GM21526 (cell line): ENCODE results near the gene PLCB2.

ENCODE experiments used
- ATAC-seq: cut with Tn5 transposase; IDR thresholded peaks from one replicate; pipeline ENCODE4 v1.9.1; 2021; ENCODE audit warnings: moderate library complexity; ENCODE audit not compliant: unreplicated experiment, low FRiP score

PLCB2 gene

DNA sequence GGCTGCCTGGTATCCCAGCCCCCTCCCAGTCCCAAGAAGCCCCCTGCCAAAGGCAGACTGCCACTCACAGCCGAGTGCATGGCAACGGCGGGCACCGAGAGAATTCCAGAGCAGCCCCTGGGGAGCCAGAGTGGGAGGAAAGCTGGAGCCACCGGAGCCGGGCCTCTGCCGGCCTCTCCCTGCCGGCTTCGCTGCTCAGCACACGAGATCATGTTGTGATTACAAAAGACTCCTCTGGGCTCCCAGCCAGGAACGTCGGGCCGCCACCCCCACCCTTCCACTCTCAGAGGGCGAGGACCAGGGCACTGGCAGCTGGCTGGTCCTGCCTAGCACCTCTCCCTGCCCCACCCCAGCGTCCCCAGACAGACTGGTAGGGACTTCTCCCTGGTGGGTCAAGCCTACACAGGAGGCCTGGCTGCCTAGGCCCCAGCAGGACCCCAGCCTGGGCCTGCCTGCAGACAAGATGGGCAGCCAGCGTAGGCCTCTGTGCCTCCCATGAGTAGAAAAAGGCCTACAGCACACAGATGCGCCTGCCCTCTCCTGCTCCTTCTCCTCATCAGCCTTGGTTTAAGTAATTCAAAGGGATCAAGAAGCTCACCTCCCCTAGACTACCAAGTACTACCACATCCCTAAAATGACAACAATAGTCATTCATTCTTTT, 33.1 kb upstream of the PLCB2 start, which contains the start of gene CCDC9B:
Gene CCDC9B (minus strand): TSS at position 200 of the 661 bp plus-strand sequence. CDS start 120 bp downstream, at position 80.
- ATAC-seq: no peak

DNA sequence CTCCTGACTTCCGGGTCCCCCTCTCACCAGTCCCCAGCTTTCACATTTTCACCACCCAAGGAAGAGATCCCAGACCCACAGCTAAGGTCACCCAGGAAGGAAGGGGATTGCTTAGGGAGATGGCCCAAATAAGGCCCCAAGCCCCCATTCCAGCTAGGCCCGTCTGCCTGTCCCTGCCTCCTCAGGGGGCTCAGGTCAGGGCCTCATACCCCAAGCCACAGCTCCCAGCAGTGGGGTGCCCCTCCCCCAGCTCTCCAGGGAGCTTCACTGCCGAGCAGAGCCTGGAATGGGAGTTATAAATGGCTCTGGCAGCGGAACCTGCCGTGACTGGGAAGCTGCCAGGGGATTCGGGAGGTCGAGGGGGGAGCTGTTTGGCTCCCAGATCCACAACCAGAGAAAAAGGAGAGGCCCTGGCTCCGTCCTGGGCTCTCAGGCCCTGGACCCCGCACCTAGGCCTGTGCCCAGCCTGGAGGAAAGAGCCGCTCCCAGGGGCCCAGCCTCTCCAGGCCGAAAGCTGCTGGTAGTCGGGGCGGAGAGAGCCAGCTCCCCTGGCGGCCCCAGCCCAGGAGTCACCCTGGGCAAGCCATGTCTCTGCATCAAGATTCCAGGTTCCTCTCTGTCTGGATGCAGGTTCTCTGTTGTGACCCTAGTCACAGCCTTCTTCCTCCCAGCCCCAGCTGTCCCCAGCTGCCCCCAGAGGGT, 32.5 kb upstream of the PLCB2 start:
- no peak for ATAC-seq

DNA sequence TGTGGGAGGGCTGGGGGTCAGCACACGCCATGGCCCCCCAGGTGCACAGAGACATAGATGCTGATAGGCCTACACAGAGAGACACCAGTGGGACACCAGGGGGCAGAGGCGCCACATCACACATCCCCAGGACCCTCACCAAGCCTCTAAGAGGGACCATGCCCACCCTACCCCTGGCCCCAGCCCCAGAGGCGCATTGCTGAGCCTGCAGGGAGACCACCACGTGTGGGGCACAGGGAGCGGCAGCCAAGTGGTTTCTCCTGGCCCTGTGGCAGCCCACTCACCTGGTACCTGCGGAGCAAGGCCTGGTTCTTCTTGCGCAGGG, 31.8 kb upstream of the PLCB2 start:
- no peak for ATAC-seq

DNA sequence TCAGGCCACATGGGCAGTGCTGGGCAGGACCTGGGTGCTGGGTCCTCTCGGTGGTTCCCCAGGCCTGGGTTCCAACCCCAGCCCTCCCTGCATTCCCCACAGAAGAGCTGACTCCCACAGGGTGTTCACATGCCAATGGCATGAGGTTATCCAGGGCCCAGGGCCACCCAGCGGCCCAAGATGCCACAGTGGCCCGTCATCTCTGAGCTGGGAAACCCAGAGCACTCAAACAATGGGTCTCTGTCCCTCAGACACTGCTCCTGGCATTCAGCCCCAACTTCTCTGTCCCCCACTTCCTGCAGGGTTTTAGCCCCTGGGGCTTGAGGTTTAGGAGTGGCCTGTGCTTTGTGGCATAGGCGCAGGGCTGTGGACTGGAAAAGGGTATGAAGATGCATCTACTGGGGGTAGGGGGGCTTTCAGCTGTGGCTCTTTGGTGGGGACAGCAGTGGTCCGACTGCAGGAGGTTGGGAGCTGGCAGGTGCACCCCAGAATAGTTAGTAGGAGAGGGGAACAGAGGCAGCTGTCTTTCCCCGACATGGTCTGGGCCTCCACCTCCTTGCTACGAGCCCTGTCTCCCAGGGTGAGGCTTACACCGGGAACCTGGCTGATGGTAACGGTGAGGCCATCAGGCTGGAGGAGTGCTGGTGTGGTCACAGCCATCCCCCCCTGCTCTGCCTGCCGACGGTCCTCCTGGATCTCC, 31.3 kb upstream of the PLCB2 start:
- no peak for ATAC-seq

DNA sequence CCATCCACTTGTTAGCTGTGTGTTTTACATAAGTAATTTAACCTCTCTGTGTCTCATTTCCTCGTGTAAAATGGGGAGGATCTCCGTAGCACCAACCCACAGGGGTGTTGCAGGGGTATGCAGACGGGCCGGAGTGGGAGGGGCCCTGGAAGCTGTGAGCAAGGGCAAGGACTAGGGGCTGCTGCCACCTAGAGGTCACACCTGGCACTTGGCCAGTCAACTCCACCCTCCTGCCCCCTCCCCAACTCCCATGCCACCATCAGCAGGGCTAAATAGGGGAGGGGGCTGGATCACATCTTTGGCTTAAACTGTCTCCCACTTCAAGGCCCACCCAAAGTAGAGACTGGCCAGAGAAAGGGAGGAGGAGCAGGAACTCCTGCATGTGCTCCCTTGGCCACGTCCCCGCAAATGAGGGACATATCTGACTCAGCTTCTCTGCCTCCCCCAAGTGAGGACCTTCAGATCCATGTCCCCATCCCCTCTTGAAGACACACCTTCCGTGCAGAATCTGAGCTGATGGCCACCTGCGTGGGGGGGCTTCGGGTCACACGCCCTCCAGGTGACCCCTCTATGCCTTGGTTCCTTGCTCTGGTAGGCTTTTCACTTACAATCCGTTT, 30.4 kb upstream of the PLCB2 start:
- ATAC-seq: no peak

DNA sequence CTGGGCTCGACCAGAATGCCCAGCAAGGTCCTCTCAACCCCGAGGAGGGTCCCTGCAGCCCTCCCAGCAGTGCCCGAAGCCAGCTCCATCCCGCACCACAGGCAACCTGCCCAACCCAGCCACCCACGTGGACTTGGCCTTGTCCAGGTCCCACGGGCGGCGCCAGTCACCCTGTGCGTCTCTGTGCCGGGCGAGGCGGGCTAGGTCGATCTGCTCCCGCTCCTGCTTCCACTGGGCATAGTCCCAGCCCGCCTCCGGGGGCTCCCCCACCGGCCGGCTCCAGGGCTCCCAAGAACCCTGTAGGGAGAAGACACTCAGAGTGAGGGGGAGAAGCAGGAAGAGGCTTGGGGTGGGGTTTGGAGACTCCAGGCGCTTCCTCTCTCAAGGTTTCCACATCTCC, 29.9 kb upstream of the PLCB2 start:
- ATAC-seq: no peak

DNA sequence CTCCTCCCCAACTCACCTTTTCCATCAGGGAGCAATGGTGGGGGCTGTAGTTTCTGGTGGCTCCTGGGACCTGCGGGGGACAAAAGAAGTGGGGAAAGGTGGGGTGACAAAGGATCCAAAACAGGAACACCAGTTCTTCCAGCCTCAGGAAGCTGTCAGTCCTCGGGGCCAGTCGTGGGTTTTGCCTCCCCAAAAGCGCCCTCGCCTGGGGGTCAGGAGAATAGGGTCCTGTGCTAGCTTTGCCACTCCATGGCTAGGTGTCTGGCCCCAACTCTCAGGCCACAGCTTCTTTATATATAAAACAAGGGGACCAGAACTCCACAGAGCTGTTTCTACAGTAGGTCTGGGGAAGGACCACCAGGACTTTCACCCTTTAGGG, 29.0 kb upstream of the PLCB2 start:
- no peak for ATAC-seq

DNA sequence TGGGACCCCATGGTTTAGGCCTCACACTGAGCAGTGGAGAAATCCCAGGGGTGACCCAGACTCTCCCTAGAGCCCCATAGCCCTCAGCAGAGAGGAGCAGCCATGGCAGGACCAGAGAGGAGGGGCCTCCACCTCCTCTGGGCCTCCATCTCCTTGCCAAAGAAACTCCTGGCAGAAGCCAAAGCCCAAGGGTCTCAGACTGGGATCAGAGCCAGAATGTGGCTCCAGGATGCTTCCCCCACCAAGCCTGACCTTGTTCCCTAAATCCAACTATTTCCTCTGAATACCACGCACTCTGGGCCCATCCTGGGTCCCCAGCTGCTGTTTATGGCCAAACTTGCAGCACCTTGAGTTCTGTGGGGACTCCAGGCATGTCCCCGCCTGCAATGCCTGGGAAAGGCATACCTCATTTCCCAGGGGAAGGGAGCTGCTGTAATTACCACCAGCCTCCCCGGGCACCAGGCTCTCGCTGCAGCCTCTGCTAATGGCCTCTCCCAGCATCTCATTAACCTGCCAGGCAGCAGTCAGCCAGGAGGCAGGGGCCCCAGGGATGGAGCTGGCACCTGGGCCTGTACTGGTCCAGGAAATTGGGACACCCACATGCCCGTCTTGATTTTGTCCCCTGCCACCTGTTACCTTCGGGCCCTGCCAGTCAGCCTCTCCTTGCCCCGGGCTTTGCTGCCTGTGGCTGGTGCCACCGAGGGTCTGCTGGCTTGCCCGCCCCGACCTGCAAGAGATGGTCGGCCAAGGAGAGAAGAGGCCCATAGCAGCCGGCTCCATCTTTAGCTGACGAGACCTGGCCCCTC, 28.4 kb upstream of the PLCB2 start:
- no peak for ATAC-seq

DNA sequence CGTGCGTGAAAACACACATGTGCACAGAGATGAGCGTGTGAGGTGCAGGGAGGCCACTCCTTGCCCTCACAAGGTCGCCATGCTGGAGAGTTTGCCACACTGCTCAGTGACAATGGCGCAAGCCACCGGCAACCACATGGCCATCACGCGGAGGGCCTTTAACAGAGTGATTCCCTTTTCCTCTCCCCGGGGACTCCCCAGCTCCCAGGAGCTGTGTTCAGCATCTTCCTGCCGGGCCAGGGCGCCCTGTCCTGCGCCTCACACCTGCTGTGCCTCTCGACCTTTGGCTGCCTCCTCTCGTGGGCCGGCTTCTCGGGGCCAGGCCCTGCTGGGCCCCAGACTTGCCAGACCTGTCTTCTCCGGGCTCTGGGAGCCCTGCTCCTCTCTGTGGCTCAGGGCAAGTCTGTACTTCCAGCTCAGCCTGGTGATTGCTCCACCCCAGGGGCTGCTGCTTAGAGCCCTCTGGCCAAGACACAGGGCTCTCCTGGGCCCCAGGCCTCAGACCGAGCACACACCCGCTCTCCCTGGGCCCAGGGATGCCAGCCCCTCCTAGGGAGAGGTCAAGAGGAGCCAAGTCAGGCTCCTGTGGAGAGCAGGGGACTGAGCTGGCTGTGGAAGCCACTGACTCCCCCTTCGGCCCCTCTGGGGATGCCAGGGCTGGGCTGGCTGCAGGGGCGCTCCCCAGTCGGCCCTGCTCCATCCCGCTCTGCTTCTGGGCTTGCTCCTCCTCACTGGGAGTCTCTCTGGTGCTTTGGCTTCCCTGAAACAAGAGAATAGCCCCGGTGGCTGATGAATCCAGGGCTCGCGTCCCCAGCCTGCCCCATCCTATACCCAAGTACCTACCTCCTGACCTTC, 27.4 kb upstream of the PLCB2 start:
- no peak for ATAC-seq

DNA sequence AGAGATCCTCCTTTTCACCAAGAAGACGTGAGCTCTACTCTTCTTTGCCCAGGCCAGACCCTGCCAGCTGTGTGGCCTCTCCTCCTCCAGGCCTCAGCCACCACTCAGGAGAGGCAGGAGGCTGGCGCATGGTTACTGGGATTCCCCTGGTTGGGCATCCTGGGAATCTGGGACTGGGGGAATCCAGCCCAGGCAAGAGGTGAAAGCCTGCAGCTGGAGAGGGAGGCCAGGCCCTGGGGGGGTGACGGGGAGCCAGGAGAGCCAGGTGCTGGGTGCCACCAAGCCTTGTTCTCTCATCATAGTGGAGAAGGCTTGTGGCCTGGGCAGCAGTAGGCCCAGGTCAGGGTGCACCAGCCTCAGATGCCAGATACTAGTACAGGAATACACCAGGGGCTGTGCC, 26.8 kb upstream of the PLCB2 start:
- no peak for ATAC-seq

DNA sequence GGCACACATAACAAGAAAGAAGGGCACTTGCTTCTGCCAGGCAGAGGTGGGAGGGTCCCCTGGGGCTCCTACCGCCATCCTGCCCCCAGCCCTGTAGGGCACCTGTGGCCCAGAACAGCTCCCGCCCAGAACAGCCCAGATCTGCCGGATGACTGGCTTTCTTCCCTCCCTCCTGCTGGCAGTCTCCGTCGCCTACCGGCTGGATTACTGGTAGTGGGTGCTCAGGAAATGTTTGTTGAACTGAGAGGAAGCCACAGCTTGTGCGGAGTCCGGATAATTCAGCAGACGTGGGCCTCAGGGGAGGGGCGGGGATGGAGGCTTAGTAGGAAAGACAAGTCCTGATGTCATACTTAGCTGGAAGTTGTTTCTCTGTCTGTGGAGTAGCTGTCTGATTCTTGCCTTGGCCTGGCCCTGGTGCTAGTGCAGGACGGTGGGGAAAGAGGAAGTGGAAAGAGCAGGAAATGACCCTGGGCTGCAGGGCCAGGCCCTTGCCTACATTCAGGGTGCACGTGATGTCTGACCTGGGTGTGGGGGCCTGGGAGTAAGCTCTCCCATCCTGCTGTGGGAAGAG, 26.3 kb upstream of the PLCB2 start:
- ATAC-seq: no peak

DNA sequence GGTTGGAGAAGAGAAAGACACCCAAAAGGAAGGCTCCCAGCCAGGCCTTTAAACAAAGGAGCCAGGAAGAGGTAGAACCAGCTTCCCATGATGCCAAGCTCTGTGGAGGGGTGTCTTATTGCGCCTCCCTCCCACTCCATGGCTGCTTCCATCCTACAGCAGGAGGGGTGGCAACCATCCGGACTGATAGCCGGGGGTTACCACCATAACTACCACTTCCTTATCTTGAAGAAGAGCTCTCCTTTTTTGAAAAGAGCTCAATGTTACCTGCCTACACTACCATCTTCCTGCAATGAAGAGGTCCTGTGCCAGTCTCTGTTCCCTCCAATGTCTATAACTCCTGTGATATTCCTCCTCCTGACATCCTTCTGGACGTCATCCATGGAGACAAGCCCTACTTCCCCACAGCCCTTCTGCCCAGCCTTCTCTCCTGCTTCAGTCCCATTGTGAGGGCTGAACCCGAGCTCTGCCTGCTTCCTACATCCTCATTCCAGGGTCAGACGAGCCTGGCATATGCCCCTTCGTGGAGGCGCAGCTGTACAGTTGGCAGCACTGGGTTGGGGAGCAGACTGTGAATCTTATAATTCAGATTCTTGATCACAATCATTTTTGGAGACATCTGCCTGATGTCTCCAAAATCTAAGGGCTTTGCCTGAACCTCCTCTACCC, 24.5 kb upstream of the PLCB2 start:
- no peak for ATAC-seq

DNA sequence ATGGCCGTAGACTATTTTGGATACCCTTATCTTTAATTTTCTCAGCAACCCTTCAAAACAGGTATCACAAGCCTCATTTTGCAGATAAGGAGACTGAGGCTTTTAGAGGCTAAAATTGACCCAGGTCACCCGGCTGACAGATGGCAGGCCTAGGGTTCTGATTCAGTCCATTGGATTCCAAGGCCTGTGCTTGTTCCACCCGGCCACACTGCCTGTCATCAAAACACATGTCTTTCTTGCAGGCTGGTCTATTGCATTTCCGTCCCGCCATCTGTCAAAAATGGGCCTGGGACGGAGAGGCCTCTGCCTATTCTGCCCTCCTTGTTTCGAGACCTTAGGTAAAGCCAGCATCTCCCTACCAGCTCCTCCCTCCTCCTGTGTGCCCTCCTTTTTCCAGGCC, 23.9 kb upstream of the PLCB2 start:
- ATAC-seq: no peak

DNA sequence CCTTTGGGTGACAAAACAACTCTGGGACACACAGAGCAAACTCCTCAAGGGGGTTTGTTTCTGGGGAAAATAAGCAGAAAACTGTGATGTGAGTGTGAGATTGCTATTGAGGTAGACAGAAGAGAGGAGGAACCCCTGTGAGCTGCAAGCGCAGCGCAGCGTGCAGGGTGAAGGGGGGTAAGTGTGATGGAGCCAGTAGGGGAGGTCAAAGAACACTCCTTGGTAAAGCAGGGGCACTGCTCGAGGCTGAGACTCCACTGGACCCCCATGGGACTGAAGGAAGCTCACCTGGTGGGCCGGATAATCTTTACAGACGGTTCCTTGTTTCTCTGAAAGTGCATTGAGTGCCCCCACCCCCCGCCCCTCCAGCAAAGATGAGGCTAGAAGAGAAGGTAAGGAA, 23.3 kb upstream of the PLCB2 start:
- no peak for ATAC-seq

DNA sequence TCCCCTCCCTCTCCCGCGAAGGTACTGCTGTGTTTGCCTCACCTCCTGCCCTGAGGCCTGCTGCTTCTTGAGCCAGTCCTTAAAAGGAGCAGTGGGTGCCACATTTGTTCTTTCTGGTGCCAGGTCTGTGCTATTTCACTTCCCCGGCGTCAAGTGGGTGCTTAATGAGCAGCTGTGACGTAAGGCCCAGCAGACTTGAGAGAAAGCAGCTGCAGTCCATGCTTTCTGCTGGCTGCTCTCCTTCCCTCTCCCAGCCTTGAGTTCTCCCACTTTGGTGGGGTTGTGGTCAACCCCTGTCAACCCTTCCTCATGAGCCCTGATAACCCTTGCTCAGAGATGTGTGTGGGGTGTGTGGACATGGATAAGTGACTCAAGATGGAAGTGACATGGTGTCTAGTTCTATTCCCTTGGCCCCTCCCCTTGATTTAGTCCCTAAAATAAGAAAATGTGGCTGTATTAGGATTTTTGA, 22.7 kb upstream of the PLCB2 start:
- ATAC-seq: no peak

DNA sequence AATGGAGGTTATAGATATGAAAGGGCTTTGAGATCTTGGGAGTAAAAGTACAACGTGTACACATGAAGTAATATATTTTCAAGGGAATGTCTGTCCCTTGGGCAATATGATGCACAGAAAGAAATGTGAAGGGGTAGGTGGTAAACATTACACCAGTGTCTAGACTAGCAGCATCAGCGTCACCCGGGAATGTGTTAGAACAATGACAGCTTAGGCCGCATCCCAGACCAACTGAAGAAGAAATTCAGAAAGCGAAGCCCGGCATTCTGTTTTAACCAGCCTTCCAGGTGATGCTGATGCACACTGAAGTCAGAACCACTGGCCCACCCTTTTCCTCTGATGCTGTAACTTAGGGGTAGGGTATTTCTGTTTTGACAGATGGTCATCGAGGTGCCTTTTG, 22.1 kb upstream of the PLCB2 start:
- ATAC-seq: no peak

DNA sequence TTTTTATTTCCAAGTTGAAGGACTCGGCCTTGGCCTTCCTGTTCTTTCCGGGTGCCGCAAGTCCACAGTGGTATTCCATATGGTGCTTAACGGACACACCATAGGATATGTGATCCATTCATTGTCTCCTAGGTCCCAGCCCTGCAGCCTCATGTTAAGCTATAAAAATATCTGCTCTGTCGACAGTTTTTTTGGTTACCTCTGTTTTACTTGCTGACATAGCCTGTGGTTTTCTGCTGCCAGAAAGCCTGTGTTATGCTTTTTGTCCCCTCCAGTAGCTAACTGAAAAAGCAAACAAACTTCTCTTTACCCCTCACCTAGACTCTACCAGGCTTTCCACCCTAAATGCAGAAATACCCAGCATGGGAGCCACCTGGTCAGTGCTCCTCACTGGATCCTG, 21.0 kb upstream of the PLCB2 start:
- no peak for ATAC-seq

DNA sequence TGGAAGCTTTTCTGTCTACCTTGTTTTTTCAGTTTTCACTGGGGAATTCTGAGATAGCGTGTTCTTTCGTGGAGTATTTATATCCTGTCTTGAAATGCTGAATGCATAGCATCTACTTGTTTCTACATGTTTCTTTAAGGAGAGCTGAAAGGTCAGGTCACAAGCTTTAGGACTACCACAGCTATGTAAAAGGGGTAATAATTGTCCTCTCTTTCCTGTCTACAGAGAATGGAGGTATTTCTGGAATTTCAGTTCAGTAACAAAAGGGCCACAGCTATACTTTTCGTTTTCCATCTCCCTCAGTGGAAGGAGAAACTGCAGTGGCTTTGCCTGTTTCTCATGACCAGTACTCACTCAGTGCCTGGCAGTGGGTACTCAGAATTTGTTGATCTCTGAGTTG, 20.4 kb upstream of the PLCB2 start:
- no peak for ATAC-seq

DNA sequence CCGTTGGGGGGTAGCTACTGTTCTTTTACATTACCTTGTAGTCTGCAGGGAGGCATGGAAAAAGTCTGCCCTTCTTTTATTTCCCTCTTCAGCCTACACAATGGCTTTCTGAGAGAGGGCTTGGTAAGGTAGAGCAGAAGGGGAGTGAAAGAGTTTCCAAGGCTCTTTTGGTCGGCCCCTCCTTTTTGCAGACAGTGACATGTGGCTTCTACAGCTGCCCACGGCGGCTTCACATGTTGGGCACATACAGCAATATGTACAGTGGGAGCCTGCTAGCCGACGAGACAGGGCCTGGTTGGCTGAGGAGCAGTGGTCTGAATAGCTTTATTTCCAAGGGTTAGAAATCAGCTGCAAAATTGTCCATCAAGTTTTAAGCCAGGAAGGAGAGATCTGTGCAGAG, 19.7 kb upstream of the PLCB2 start:
- no peak for ATAC-seq
